NOMO-1 treated with dmso at 0.1 percent for 144 hours (cell line): ENCODE measurements around the gene ZMYND8.
"Not testable (repeated sequence)": the region's sequence is repeated elsewhere in the genome, so short reads cannot be mapped to it uniquely, and the experiment has no call there.

Experiments
- DNase-seq: peaks from one replicate; lab custom pipeline; 2025; ENCODE audit not compliant: unreplicated experiment; lab: John Stamatoyannopoulos, UW

ZMYND8 gene

GRCh38 chr20:47356526-47357295, at the start of gene ZMYND8:
Gene ZMYND8, minus strand, starts transcription at chr20:47356699. Its CDS starts 29 bp downstream, at chr20:47356670.
- DNase-seq: peak; percentile 89

- no peak for DNase-seq
These were observed 49.4 kb upstream of the ZMYND8 start for GRCh38 chr20:47405775-47406325.

GRCh38 chr20:47400685-47401084, 44.2 kb upstream of the ZMYND8 start:
- DNase-seq: no peak

- DNase-seq: no peak
These were observed 41.3 kb upstream of the ZMYND8 start for GRCh38 chr20:47397652-47398301.

GRCh38 chr20:47396762-47397476, 40.4 kb upstream of the ZMYND8 start:
- no peak for DNase-seq

- not testable (repeated sequence) for DNase-seq
These were observed 37.5 kb upstream of the ZMYND8 start for GRCh38 chr20:47393796-47394514.

- DNase-seq: no peak
These were observed 36.2 kb upstream of the ZMYND8 start for GRCh38 chr20:47392721-47393073.

- peak; percentile 58 for DNase-seq
These were observed 35.7 kb upstream of the ZMYND8 start for GRCh38 chr20:47392015-47392720.

GRCh38 chr20:47391276-47392010, 34.9 kb upstream of the ZMYND8 start:
- no peak for DNase-seq

- peak; percentile 30 for DNase-seq
These were observed 33.4 kb upstream of the ZMYND8 start for GRCh38 chr20:47389867-47390347.

GRCh38 chr20:47385968-47386367, 29.5 kb upstream of the ZMYND8 start:
- not testable (repeated sequence) for DNase-seq

- DNase-seq: no peak
These were observed 26.4 kb upstream of the ZMYND8 start for GRCh38 chr20:47382746-47383415.

GRCh38 chr20:47380481-47380880, 24.0 kb upstream of the ZMYND8 start:
- no peak for DNase-seq

- DNase-seq: no peak
These were observed 23.1 kb upstream of the ZMYND8 start for GRCh38 chr20:47379433-47380150.

- no peak for DNase-seq
These were observed 20.7 kb upstream of the ZMYND8 start for GRCh38 chr20:47377122-47377722.

- not testable (repeated sequence) for DNase-seq
These were observed 19.7 kb upstream of the ZMYND8 start for GRCh38 chr20:47376096-47376643.

- not testable (repeated sequence) for DNase-seq
These were observed 17.6 kb upstream of the ZMYND8 start for GRCh38 chr20:47374121-47374520.
